Activated CD8-positive, alpha-beta T cell treated with anti-CD3 and anti-CD28 coated beads, Interleukin-2, amount 10 ng/mL, durations not matched to agents 7 days and 5 days (primary cell): Measurements from ENCODE around the gene SNF8. TPM values are rescaled to one million over a fixed set of nuclear protein-coding genes. Genes with fewer than 3 reads are reported as not detected.

Experiments
- ATAC-seq: fragments of 150-1000 bp; cut with Tn5 transposase; one replicate; pipeline ENCODE4 v1.10.0; 2021; ENCODE audit warnings: moderate library complexity
- CTCF ChIA-PET: fragments of 350-600 bp; sonication (Branson Sonifier 250); formaldehyde crosslinking; loops from one replicate; lab custom pipeline; 2021; ENCODE audit warnings: antibody characterized with exemption; lab: Charles Lee
- POLR2A ChIA-PET: fragments of 350-600 bp; sonication (Branson Sonifier 250); formaldehyde crosslinking; loops from one replicate; lab custom pipeline; 2021; ENCODE audit warnings: antibody characterized with exemption; lab: Charles Lee
- DNase-seq: peaks from one replicate; pipeline ENCODE4 v3.0.0-alpha.2; 2020
- H3K27ac Mint-ChIP-seq: one replicate; pipeline ENCODE4 v1.8.0; 2021; ENCODE audit warnings: mild to moderate bottlenecking, mixed read lengths
- H3K27me3 Mint-ChIP-seq: one replicate; pipeline ENCODE4 v1.8.0; 2021; ENCODE audit warnings: low read depth, mixed read lengths
- H3K36me3 Mint-ChIP-seq: one replicate; pipeline ENCODE4 v1.8.0; 2021; ENCODE audit warnings: low read depth, mixed read lengths
- H3K4me1 Mint-ChIP-seq: one replicate; pipeline ENCODE4 v1.8.0; 2021; ENCODE audit warnings: low read depth, mixed read lengths
- H3K4me3 Mint-ChIP-seq: one replicate; pipeline ENCODE4 v1.8.0; 2021; ENCODE audit warnings: mild to moderate bottlenecking, mixed read lengths
- H3K9me3 Mint-ChIP-seq: one replicate; pipeline ENCODE4 v1.8.0; 2022; ENCODE audit warnings: mixed read lengths; ENCODE audit not compliant: insufficient read depth
- total RNA-seq, 2 experiments: library from RNA; stranded (reverse); gene quantifications; one replicate each; pipeline ENCODE4 v1.2.3, GENCODE V29; 2021

The SNF8 gene
- total RNA-seq, 2 experiments from 2014 or later: 124 to 125 TPM

DNA sequence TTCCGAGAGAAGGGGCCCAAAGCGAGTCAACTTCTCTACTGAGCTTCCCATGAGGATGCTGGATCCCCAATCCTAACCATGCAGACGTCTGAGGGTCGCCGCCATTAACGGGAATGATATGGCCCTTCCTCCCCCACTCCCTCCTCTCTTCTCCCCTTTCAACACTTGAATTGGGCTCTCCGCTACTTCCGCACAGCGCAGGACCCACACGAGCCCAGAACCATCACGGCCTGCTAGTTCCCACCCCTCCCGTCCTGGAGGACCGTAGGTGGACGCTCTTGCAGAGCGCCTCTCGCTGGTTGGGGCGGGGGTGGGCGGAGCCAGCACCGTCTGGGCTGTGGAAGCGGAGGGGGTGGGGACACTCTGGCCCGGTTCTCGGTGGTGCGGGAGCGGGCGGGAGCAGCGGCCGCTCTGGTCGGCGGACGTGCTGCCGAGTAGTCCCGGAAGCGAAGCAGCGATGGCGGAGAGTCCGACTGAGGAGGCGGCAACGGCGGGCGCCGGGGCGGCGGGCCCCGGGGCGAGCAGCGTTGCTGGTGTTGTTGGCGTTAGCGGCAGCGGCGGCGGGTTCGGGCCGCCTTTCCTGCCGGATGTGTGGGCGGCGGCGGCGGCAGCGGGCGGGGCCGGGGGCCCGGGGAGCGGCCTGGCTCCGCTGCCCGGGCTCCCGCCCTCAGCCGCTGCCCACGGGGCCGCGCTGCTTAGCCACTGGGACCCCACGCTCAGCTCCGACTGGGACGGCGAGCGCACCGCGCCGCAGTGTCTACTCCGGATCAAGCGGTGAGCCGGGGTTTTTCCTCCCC is 36.4 kb downstream of the SNF8 start, which contains the start of gene UBE2Z:
Gene UBE2Z (plus strand): TSS at position 361 of the 797 bp plus-strand sequence. CDS start 97 bp downstream, at position 458.
- H3K9me3 Mint-ChIP-seq: no peaks in the 10 kb centered on the region
- no peaks in the 10 kb centered on the region for H3K27me3 Mint-ChIP-seq
- DNase-seq (peak; percentile 91), ATAC-seq (peak; percentile 90)
- peaks cover 49% of the 10 kb centered on the region for H3K4me1 Mint-ChIP-seq
- peaks cover 38% of the 10 kb centered on the region for H3K36me3 Mint-ChIP-seq
- CTCF ChIA-PET: interaction anchor here (0.9 to 2.9 kb wide), 6 partner anchors 10 to 125 kb away, joined by 4 to 15 read pairs (median 7); partner anchors contain the start of gene ATP5MC1
- H3K4me3 Mint-ChIP-seq: peak within 1 kb of the TSS; percentile 99
- peak within 1 kb of the TSS; percentile 97 for H3K27ac Mint-ChIP-seq
- POLR2A ChIA-PET: interaction anchor here (0.6 to 2.9 kb wide), 11 partner anchors 9 to 454 kb away, joined by 3 to 46 read pairs (median 5); partner anchors contain the start of genes ATP5MC1 and SNF8

DNA sequence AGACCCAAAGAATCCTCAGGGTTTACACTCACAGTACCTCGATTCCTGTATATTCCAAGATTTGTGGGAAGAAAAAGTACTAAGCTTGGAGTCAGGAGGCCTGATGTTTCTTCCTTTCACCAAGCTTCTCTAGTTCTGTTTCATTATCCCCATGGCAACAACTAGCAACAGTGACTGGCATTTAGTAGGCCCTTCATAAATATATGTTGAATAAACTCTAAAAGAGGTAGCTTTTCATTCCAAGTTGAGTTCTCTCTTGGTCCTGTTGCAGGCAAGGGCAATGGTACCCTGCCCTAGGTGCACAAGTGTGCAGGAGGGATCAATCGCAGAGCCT is 37.0 kb downstream of the SNF8 start:
- peak overlapping the region; percentile 99 for H3K4me3 Mint-ChIP-seq
- POLR2A ChIA-PET: interaction anchor here (0.6 to 2.9 kb wide), 11 partner anchors 10 to 455 kb away, joined by 3 to 46 read pairs (median 5); partner anchors contain the start of genes ATP5MC1 and SNF8
- peaks cover 44% of the 10 kb centered on the region for H3K4me1 Mint-ChIP-seq
- CTCF ChIA-PET: interaction anchor here (0.9 to 2.9 kb wide), 6 partner anchors 9 to 125 kb away, joined by 4 to 15 read pairs (median 7); partner anchors contain the start of gene ATP5MC1
- H3K9me3 Mint-ChIP-seq: no peaks in the 10 kb centered on the region
- H3K27me3 Mint-ChIP-seq: no peaks in the 10 kb centered on the region
- DNase-seq (no peak), ATAC-seq (peak; percentile 27)
- peaks cover 32% of the 10 kb centered on the region for H3K36me3 Mint-ChIP-seq
- H3K27ac Mint-ChIP-seq: peak overlapping the region; percentile 87

GRCh38 chr17:48905987-48906515 is 38.6 kb downstream of the SNF8 start:
- POLR2A ChIA-PET: no interaction called here
- no peaks in the 10 kb centered on the region for H3K9me3 Mint-ChIP-seq

GRCh38 chr17:48904428-48904827 is 40.2 kb downstream of the SNF8 start:
- ChIA-PET POLR2A (interaction anchor here (3.0 kb wide), 1 partner anchor 12 kb away, joined by 8 read pairs; the partner anchor contains the start of gene ATP5MC1), CTCF (interaction anchor here (1.8 to 2.1 kb wide), 2 partner anchors 20 to 128 kb away, joined by 4 to 6 read pairs; no protein-coding TSS in a partner anchor)
- Mint-ChIP-seq H3K4me1 (peaks cover 14% of the 10 kb centered on the region), H3K4me3 (no peak overlapping the region), H3K27me3 (no peaks in the 10 kb centered on the region), H3K27ac (no peak overlapping the region), H3K9me3 (no peaks in the 10 kb centered on the region), H3K36me3 (peaks cover 4% of the 10 kb centered on the region)
- ATAC-seq (no peak), DNase-seq (no peak)

More at GRCh38 chr17:48905987-48906515, 38.6 kb downstream of the SNF8 start:
- DNase-seq (no peak), ATAC-seq (no peak)
- H3K27me3 Mint-ChIP-seq: no peaks in the 10 kb centered on the region
- no peak overlapping the region for H3K27ac Mint-ChIP-seq
- CTCF ChIA-PET: interaction anchor here (1.8 kb wide), 1 partner anchor 126 kb away, joined by 4 read pairs; no protein-coding TSS in a partner anchor
- H3K36me3 Mint-ChIP-seq: peaks cover 17% of the 10 kb centered on the region
- H3K4me3 Mint-ChIP-seq: no peak overlapping the region
- H3K4me1 Mint-ChIP-seq: peaks cover 30% of the 10 kb centered on the region

DNA sequence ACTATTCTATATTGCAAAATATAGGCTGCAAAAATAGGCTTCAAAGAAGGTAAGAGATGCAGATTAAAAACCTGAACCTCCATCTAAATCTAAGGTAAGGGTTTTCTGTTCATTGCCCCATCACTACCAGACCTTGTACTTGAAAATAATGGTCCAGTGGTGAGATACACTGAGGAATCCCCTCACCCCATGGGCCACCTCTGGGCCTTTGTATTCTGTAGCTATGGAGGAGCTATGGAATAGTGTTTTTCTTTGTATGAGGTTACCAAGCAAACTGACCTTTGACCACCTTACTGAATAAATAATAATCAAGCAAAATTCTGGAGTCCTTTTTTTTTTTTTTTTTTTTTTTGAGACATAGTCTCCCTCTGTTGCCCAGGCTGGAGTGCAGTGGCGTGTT is 41.2 kb downstream of the SNF8 start:
- Mint-ChIP-seq H3K4me3 (no peak overlapping the region), H3K27me3 (no peaks in the 10 kb centered on the region), H3K27ac (no peak overlapping the region), H3K9me3 (no peaks in the 10 kb centered on the region), H3K36me3 (peaks cover 4% of the 10 kb centered on the region), H3K4me1 (peaks cover 10% of the 10 kb centered on the region)
- ATAC-seq (no peak), DNase-seq (no peak)
- CTCF ChIA-PET: interaction anchor here (2.1 kb wide), 1 partner anchor 19 kb away, joined by 6 read pairs; no protein-coding TSS in a partner anchor
- POLR2A ChIA-PET: interaction anchor here (3.0 kb wide), 1 partner anchor 11 kb away, joined by 8 read pairs; the partner anchor contains the start of gene ATP5MC1

GRCh38 chr17:48901241-48901640 is 43.4 kb downstream of the SNF8 start:
- no peaks in the 10 kb centered on the region for H3K27me3 Mint-ChIP-seq
- ChIA-PET POLR2A (no interaction called here), CTCF (interaction anchor here (0.9 kb wide), 1 partner anchor 17 kb away, joined by 4 read pairs; no protein-coding TSS in a partner anchor)
- no peak for DNase-seq
- no peak overlapping the region for H3K4me3 Mint-ChIP-seq
- H3K4me1 Mint-ChIP-seq: no peaks in the 10 kb centered on the region
- no peaks in the 10 kb centered on the region for H3K9me3 Mint-ChIP-seq
- H3K27ac Mint-ChIP-seq: no peak overlapping the region
- ATAC-seq: no peak
- H3K36me3 Mint-ChIP-seq: peaks cover 9% of the 10 kb centered on the region

- POLR2A ChIA-PET: interaction anchor here (3.6 kb wide), 1 partner anchor 14 kb away, joined by 46 read pairs; the partner anchor contains the start of gene UBE2Z
- Mint-ChIP-seq H3K27me3 (no peaks in the 10 kb centered on the region), H3K36me3 (peaks cover 22% of the 10 kb centered on the region), H3K9me3 (no peaks in the 10 kb centered on the region), H3K27ac (no peak overlapping the region), H3K4me3 (no peak overlapping the region), H3K4me1 (peaks cover 38% of the 10 kb centered on the region)
- CTCF ChIA-PET: interaction anchor here (1.1 to 4.6 kb wide), 6 partner anchors 10 to 170 kb away, joined by 3 to 36 read pairs (median 14); partner anchors contain the start of gene UBE2Z
- DNase-seq (no peak), ATAC-seq (no peak)
These were observed 49.8 kb downstream of the SNF8 start for GRCh38 chr17:48894886-48895285.

DNA sequence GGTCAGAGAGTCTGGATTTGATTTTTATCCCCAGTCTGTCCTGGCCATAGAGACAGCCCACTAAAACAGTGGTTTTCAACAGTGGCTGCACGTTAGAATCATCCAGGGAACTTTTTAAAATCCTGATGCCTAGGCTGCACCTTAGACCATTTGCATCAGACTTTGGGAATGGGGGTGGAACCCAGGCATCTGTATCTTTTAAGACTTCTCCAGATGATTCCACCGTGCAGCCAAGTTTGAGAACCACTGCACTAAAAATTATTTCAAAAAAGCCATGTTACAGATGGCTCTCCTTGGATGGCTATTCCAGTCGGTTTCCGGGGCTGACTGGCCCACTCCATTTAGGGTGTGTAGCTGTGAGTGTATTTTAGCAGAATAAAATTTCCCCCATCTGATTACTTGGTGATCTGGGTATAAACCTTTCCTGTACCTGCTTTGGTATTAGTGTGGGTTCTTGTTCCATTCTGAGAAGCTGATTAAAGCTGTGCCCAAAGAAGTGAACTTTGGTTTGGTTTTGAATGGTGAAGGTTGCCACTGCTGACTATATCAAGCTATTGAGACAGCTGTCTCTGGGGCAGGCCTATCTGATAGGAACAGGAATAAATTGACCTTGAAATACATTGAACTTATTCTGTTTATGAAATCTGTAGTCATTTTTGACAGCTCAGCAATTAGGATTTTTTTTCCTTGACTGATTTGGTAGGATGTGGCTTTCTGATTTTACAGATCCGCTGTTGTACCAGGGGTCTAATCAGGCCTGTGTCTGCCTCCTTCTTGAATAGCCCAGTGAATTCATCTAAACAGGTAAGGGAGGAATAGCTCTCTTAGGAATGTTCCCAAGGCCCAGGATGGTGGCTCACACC is 50.8 kb downstream of the SNF8 start:
- ChIA-PET CTCF (interaction anchor here (1.1 to 4.6 kb wide), 8 partner anchors 9 to 215 kb away, joined by 3 to 36 read pairs (median 14); partner anchors contain the start of gene UBE2Z), POLR2A (interaction anchor here (0.6 to 3.6 kb wide), 6 partner anchors 15 to 447 kb away, joined by 3 to 46 read pairs (median 4); partner anchors contain the start of genes SNF8 and UBE2Z)
- H3K36me3 Mint-ChIP-seq: peaks cover 20% of the 10 kb centered on the region
- H3K4me3 Mint-ChIP-seq: peak overlapping the region; percentile 89
- H3K27me3 Mint-ChIP-seq: no peaks in the 10 kb centered on the region
- H3K9me3 Mint-ChIP-seq: no peaks in the 10 kb centered on the region
- DNase-seq (no peak), ATAC-seq (no peak)
- H3K27ac Mint-ChIP-seq: peak overlapping the region; percentile 88
- H3K4me1 Mint-ChIP-seq: peaks cover 38% of the 10 kb centered on the region

GRCh38 chr17:48892940-48893645 is 51.5 kb downstream of the SNF8 start:
- H3K4me1 Mint-ChIP-seq: peaks cover 38% of the 10 kb centered on the region
- no peaks in the 10 kb centered on the region for H3K9me3 Mint-ChIP-seq
- DNase-seq (peak; percentile 28), ATAC-seq (no peak)
- peak overlapping the region; percentile 89 for H3K4me3 Mint-ChIP-seq
- H3K27ac Mint-ChIP-seq: peak overlapping the region; percentile 88
- no peaks in the 10 kb centered on the region for H3K27me3 Mint-ChIP-seq
- peaks cover 15% of the 10 kb centered on the region for H3K36me3 Mint-ChIP-seq
- POLR2A ChIA-PET: interaction anchor here (0.6 to 3.6 kb wide), 9 partner anchors 11 to 446 kb away, joined by 3 to 46 read pairs (median 4); partner anchors contain the start of genes SNF8 and UBE2Z
- CTCF ChIA-PET: interaction anchor here (0.9 to 4.6 kb wide), 11 partner anchors 8 to 515 kb away, joined by 3 to 36 read pairs (median 11); partner anchors contain the start of gene UBE2Z

GRCh38 chr17:48890086-48890485 is 54.6 kb downstream of the SNF8 start:
- H3K36me3 Mint-ChIP-seq: peaks cover 3% of the 10 kb centered on the region
- POLR2A ChIA-PET: interaction anchor here (1.0 kb wide), 1 partner anchor 52 kb away, joined by 3 read pairs; no protein-coding TSS in a partner anchor
- no peak for DNase-seq
- peaks cover 29% of the 10 kb centered on the region for H3K4me1 Mint-ChIP-seq
- no peaks in the 10 kb centered on the region for H3K27me3 Mint-ChIP-seq
- no peak overlapping the region for H3K4me3 Mint-ChIP-seq
- no peaks in the 10 kb centered on the region for H3K9me3 Mint-ChIP-seq
- H3K27ac Mint-ChIP-seq: no peak overlapping the region
- no peak for ATAC-seq
- CTCF ChIA-PET: interaction anchor here (2.3 to 33.4 kb wide), 2 partner anchors 11 to 79 kb away, joined by 15 to 756 read pairs; partner anchors contain the start of gene TTLL6
